CD14-positive monocyte (primary cell): ENCODE results near the gene SBF1. TPM values are rescaled to one million over a fixed set of nuclear protein-coding genes. Genes with fewer than 3 reads are reported as not detected.
A peak's percentile ranks its signal among the peaks of the same experiment; 100 is the strongest.

Experiments
- DNase-seq, 3 donors: peaks; one replicate each; pipeline ENCODE4 v3.0.0-alpha.2; 2011 to 2022
- H2AFZ ChIP-seq: 2 replicates; pipeline ENCODE4 v1.6.0; 2012; ENCODE audit warnings: mild to moderate bottlenecking, low read depth, low read length, inconsistent platforms; ENCODE audit not compliant: insufficient read depth, poor library complexity, severe bottlenecking
- H3K27ac ChIP-seq, 2 donors: 1 replicate in 1 of 2; 2 replicates in 1 of 2; pipeline ENCODE4 v1.5.1; 2012 to 2013; ENCODE audit warnings: low read length in 2 of 2, control low read depth in 1 of 2, inconsistent platforms in 1 of 2, low read depth in 1 of 2, mild to moderate bottlenecking in 1 of 2
- H3K27me3 ChIP-seq, 2 donors: one replicate each; pipeline versions ENCODE4 v1.6.0 to v1.6.1; 2011 to 2013; ENCODE audit warnings: low read length in 2 of 2; ENCODE audit not compliant: control insufficient read depth in 2 of 2, insufficient read depth in 2 of 2
- H3K36me3 ChIP-seq, 2 donors: replicated peaks in 1 of 2; 1 replicate in 1 of 2; 2 replicates in 1 of 2; pipeline versions ENCODE4 v1.5.1 to v1.6.1; 2012 to 2013; ENCODE audit warnings: low read length in 2 of 2, control low read depth in 1 of 2, inconsistent platforms in 1 of 2, mild to moderate bottlenecking in 1 of 2; ENCODE audit not compliant: insufficient read depth in 2 of 2, control insufficient read depth in 1 of 2
- H3K4me1 ChIP-seq, 2 donors: 1 replicate in 1 of 2; 2 replicates in 1 of 2; pipeline versions ENCODE4 v1.5.1 to v1.6.1; 2012 to 2013; ENCODE audit warnings: low read length in 2 of 2, control low read depth in 1 of 2, inconsistent platforms in 1 of 2, mild to moderate bottlenecking in 1 of 2, moderate library complexity in 1 of 2; ENCODE audit not compliant: insufficient read depth in 2 of 2, control insufficient read depth in 1 of 2
- H3K4me2 ChIP-seq: replicated peaks from 2 replicates; pipeline ENCODE3; 2012; ENCODE audit warnings: low read length, moderate library complexity, mild to moderate bottlenecking; ENCODE audit not compliant: poor library complexity, severe bottlenecking; ENCODE audit errors: extremely low read depth
- H3K4me3 ChIP-seq, 3 experiments: fragments of 200-600 bp in 1 of 3; sonication (generic) in 1 of 3; replicated peaks in 1 of 3; 1 replicate in 2 of 3; 2 replicates in 1 of 3; pipeline ENCODE4 v1.5.1; 2011 to 2013; ENCODE audit warnings: low read length in 3 of 3, mild to moderate bottlenecking in 3 of 3, control low read depth in 2 of 3, low read depth in 2 of 3, inconsistent platforms in 1 of 3, moderate library complexity in 1 of 3
- H3K79me2 ChIP-seq: 2 replicates; pipeline ENCODE4 v1.6.0; 2012; ENCODE audit warnings: mild to moderate bottlenecking, control low read depth, inconsistent platforms, low read length, moderate library complexity; ENCODE audit not compliant: insufficient read depth
- H3K9ac ChIP-seq: 2 replicates; pipeline ENCODE4 v1.6.0; 2017; ENCODE audit warnings: low read length, mild to moderate bottlenecking; ENCODE audit not compliant: insufficient read depth, poor library complexity, severe bottlenecking
- H3K9me3 ChIP-seq, 2 donors: replicated peaks in 1 of 2; 1 replicate in 1 of 2; 2 replicates in 1 of 2; pipeline versions ENCODE4 v1.5.1 to v1.6.1; 2012 to 2013; ENCODE audit warnings: low read length in 2 of 2, control low read depth in 1 of 2; ENCODE audit not compliant: control insufficient read depth in 1 of 2, insufficient read depth in 1 of 2
- H4K20me1 ChIP-seq: 2 replicates; pipeline ENCODE4 v1.6.0; 2012; ENCODE audit warnings: mild to moderate bottlenecking, low read length, control low read depth, moderate library complexity; ENCODE audit not compliant: insufficient read depth
- H3K27ac Mint-ChIP-seq, 7 donors: one replicate each; pipeline ENCODE4 v1.8.0; 2020; ENCODE audit warnings: mild to moderate bottlenecking in 7 of 7, mixed read lengths in 7 of 7, moderate library complexity in 6 of 7, inconsistent platforms in 2 of 7
- H3K27me3 Mint-ChIP-seq, 3 donors: one replicate each; pipeline ENCODE4 v1.8.0; 2021 to 2022; ENCODE audit warnings: low read depth in 3 of 3, mild to moderate bottlenecking in 3 of 3, mixed read lengths in 3 of 3, moderate library complexity in 3 of 3, inconsistent platforms in 1 of 3
- H3K36me3 Mint-ChIP-seq, 2 donors: one replicate each; pipeline ENCODE4 v1.8.0; 2020; ENCODE audit warnings: mixed read lengths in 2 of 2, inconsistent platforms in 1 of 2, mild to moderate bottlenecking in 1 of 2
- H3K4me1 Mint-ChIP-seq: one replicate; pipeline ENCODE4 v1.8.0; 2020; ENCODE audit warnings: mild to moderate bottlenecking, mixed read lengths
- H3K4me3 Mint-ChIP-seq, 2 donors: one replicate each; pipeline ENCODE4 v1.8.0; 2020; ENCODE audit warnings: mild to moderate bottlenecking in 2 of 2, mixed read lengths in 2 of 2, moderate library complexity in 1 of 2
- H3K9me3 Mint-ChIP-seq, 7 donors: one replicate each; pipeline ENCODE4 v1.8.0; 2020 to 2022; ENCODE audit warnings: mixed read lengths in 7 of 7, mild to moderate bottlenecking in 6 of 7, moderate library complexity in 6 of 7, inconsistent platforms in 2 of 7
- WGBS: methylation state at CpG from one replicate; pipeline ENCODE4 v1.1.5; 2013; ENCODE audit warnings: missing lambda C conversion rate; ENCODE audit not compliant: insufficient coverage; 5-methylcytosine and 5-hydroxymethylcytosine counted together
- intact Hi-C, 2 donors: fragments of 100-400 bp; cut with micrococcal nuclease; formaldehyde crosslinking; loops; one replicate each; pipeline versions ENCODE4 v1.15.0 to v1.15.1; 2023
- polyA plus RNA-seq, 3 donors: library from polyadenylated mRNA; depleted of rRNA in 1 of 3; unstranded in 2 of 3; stranded (reverse) in 1 of 3; fragments of 300-500 nt in 2 of 3; fragments of >200 nt in 1 of 3; fragmentation: Illumina TruSeq in 2 of 3; gene quantifications; 1 replicate in 2 of 3; 2 replicates in 1 of 3; pipeline ENCODE4 v1.2.3, GENCODE V29; 2012 to 2021
- TF ChIP-seq, protein P1 (sequence below): fragments of 200-600 bp; IDR thresholded peaks from one replicate; pipeline ENCODE4 v1.8.0; 2022; ENCODE audit warnings: antibody characterized with exemption, mild to moderate bottlenecking

SBF1 gene
- polyA plus RNA-seq, 3 donors, result 4.0 to 45.9 (median 6.2) TPM

DNA sequence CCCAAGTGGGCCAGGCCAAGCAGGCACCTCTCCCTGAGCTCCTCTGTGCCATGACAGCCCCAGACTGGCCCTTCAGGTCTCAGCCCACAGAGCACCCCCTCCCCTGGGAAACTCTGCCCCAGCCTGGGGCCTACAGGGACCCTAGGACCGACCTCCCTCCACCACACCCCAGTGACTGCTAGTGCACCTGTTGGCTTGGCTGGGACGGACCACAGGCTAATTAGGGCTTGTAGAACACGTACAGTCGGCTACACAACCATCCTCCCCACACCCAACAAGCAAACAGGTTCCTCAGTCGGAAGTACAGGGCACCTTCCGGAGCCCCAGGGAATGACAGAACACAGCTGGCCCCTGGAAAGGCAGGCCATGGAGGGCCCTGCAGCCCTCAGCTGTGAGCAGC is 4.3 kb downstream of the SBF1 start:
- 71% methylated on average over 6 of the region's 6 CpGs for WGBS
- peaks cover 44 to 55% of the 10 kb centered on the region in 2 donors for H3K4me1 ChIP-seq
- Mint-ChIP-seq H3K27me3 (peaks cover 0 to 3% (median 0%) of the 10 kb centered on the region in 3 donors), H3K36me3 (peaks cover 19 to 38% of the 10 kb centered on the region in 2 donors), H3K27ac (peak overlapping the region in 1 of 7 donors; percentile 15), H3K9me3 (no peaks in the 10 kb centered on the region), H3K4me1 (peaks cover 53% of the 10 kb centered on the region), H3K4me3 (peak overlapping the region; percentile 12 to 42)
- H3K9ac ChIP-seq, result peak overlapping the region; percentile 11
- H2AFZ ChIP-seq, result no peak overlapping the region
- TF ChIP-seq, protein P1, sequence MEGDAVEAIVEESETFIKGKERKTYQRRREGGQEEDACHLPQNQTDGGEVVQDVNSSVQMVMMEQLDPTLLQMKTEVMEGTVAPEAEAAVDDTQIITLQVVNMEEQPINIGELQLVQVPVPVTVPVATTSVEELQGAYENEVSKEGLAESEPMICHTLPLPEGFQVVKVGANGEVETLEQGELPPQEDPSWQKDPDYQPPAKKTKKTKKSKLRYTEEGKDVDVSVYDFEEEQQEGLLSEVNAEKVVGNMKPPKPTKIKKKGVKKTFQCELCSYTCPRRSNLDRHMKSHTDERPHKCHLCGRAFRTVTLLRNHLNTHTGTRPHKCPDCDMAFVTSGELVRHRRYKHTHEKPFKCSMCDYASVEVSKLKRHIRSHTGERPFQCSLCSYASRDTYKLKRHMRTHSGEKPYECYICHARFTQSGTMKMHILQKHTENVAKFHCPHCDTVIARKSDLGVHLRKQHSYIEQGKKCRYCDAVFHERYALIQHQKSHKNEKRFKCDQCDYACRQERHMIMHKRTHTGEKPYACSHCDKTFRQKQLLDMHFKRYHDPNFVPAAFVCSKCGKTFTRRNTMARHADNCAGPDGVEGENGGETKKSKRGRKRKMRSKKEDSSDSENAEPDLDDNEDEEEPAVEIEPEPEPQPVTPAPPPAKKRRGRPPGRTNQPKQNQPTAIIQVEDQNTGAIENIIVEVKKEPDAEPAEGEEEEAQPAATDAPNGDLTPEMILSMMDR, result no peak
- no peaks in the 10 kb centered on the region for H3K9me3 ChIP-seq
- no peak overlapping the region for H3K4me2 ChIP-seq
- H3K79me2 ChIP-seq, result peaks cover 57% of the 10 kb centered on the region
- H3K27me3 ChIP-seq, result no peaks in the 10 kb centered on the region
- H4K20me1 ChIP-seq, result peaks cover 74% of the 10 kb centered on the region
- H3K4me3 ChIP-seq, result no peak overlapping the region
- peaks cover 22 to 29% of the 10 kb centered on the region in 2 donors for H3K36me3 ChIP-seq
- no peak overlapping the region for H3K27ac ChIP-seq
- no peak for DNase-seq
- intact Hi-C loops, result loop anchor here in 1 of 2 donors (5.0 kb wide), 1 partner anchor 152 kb away; no protein-coding TSS in a partner anchor

DNA sequence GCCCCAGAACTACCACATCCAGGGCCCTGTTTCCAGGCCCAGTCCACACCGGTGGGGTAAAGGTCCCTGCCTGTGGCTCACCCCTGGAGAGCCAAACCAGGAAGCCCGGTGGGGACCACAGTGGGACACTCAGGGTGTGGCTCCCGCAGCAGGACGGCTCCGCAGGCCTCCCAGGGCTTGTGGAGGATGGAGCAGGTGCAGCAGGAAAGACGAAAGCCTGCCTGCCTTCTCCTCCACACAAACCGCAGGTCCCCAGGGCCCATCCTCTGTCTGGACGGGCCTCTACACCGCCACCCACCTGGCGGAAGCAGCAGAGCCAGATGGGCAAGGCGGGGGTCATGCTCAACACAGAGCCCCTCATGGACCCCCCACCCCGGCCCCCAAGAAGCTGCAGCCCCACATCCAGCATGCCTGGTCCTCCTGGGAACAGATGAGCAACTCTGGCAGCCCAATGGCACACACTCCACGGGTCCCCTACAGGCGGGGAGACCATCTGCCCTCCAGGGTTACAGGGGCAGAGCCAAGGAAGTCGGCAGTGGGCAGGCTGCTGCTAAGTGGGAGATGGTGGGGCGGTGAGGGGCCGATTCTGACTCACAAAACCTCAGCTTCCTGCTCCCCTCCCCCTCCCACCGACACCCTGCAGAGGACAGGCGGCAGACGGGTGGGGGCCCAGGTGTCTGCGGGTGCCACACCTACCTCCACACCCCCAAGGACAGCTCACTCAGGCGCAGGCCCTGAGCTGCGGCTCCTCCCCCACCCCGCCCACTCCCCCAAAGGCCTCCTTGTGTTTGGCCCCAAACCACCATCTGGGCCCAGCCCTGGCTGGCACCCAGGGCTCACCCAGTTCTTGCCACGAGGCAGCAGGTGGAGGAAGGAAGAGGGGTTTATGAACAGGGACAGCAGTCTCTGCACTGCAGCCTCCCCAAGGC is 5.2 kb downstream of the SBF1 start:
- Histone ChIP-seq H3K4me3 (no peak overlapping the region), H2AFZ (no peak overlapping the region), H3K4me2 (no peak overlapping the region), H3K4me1 (peaks cover 41 to 49% of the 10 kb centered on the region in 2 donors), H3K9me3 (no peaks in the 10 kb centered on the region), H3K36me3 (peaks cover 31 to 38% of the 10 kb centered on the region in 2 donors), H3K9ac (peak overlapping the region; percentile 11), H3K27me3 (no peaks in the 10 kb centered on the region), H3K79me2 (peaks cover 57% of the 10 kb centered on the region), H4K20me1 (peaks cover 75% of the 10 kb centered on the region), H3K27ac (no peak overlapping the region)
- intact Hi-C loops, result loop anchor here in 1 of 2 donors (5.0 kb wide), 1 partner anchor 153 kb away; no protein-coding TSS in a partner anchor
- WGBS, result 2% methylated on average over 13 of the region's 25 CpGs
- no peaks in the 10 kb centered on the region for H3K9me3 Mint-ChIP-seq
- H3K4me3 Mint-ChIP-seq, result peak overlapping the region in 1 of 2 donors; percentile 42
- peaks cover 27 to 47% of the 10 kb centered on the region in 2 donors for H3K36me3 Mint-ChIP-seq
- DNase-seq, result peak in 2 of 3 donors; percentile 28 to 41
- H3K4me1 Mint-ChIP-seq, result peaks cover 50% of the 10 kb centered on the region
- TF ChIP-seq, protein P1, result no peak
- peaks cover 0 to 2% (median 0%) of the 10 kb centered on the region in 3 donors for H3K27me3 Mint-ChIP-seq
- H3K27ac Mint-ChIP-seq, result peak overlapping the region in 4 of 7 donors; percentile 15 to 66 (median 41)
